Measurements from ENCODE around the gene C1QL2.

Gene C1QL2

GRCh38 chr2:119158563-119159347, at the start of gene C1QL2:
TSS of gene C1QL2 (minus strand) at chr2:119158751. CDS start at chr2:119158269, 482 bp downstream.
- DNase-seq (ENCODE audit: low spot score): no peak

GRCh38 chr2:119207447-119207846, 48.9 kb upstream of the C1QL2 start:
- DNase-seq (ENCODE audit: low spot score): no peak

GRCh38 chr2:119206201-119206600, 47.6 kb upstream of the C1QL2 start:
- no peak for DNase-seq (ENCODE audit: low spot score)

- DNase-seq (ENCODE audit: low spot score): no peak
These were observed 46.6 kb upstream of the C1QL2 start for GRCh38 chr2:119205001-119205706.

- no peak for DNase-seq (ENCODE audit: low spot score)
These were observed 46.0 kb upstream of the C1QL2 start for GRCh38 chr2:119204525-119204924.

- DNase-seq (ENCODE audit: low spot score): no peak
These were observed 44.2 kb upstream of the C1QL2 start for GRCh38 chr2:119202610-119203310.

GRCh38 chr2:119201815-119202214, 43.3 kb upstream of the C1QL2 start:
- no peak for DNase-seq (ENCODE audit: low spot score)

- DNase-seq (ENCODE audit: low spot score): no peak
These were observed 39.8 kb upstream of the C1QL2 start for GRCh38 chr2:119198240-119198840.

- no peak for DNase-seq (ENCODE audit: low spot score)
These were observed 39.1 kb upstream of the C1QL2 start for GRCh38 chr2:119197529-119198239.

- no peak for DNase-seq (ENCODE audit: low spot score)
These were observed 38.5 kb upstream of the C1QL2 start for GRCh38 chr2:119197126-119197405.

- DNase-seq (ENCODE audit: low spot score): peak; percentile 65
These were observed 38.0 kb upstream of the C1QL2 start for GRCh38 chr2:119196301-119197125.

GRCh38 chr2:119195887-119196286, 37.3 kb upstream of the C1QL2 start:
- DNase-seq (ENCODE audit: low spot score): no peak

- DNase-seq (ENCODE audit: low spot score): no peak
These were observed 36.5 kb upstream of the C1QL2 start for GRCh38 chr2:119195001-119195400.

GRCh38 chr2:119192893-119193292, 34.3 kb upstream of the C1QL2 start:
- no peak for DNase-seq (ENCODE audit: low spot score)

GRCh38 chr2:119190321-119191111, 32.0 kb upstream of the C1QL2 start:
- DNase-seq (ENCODE audit: low spot score): no peak

- DNase-seq (ENCODE audit: low spot score): no peak
These were observed 26.0 kb upstream of the C1QL2 start for GRCh38 chr2:119184512-119184911.

GRCh38 chr2:119181791-119182445, 23.4 kb upstream of the C1QL2 start:
- no peak for DNase-seq (ENCODE audit: low spot score)

- no peak for DNase-seq (ENCODE audit: low spot score)
These were observed 22.8 kb upstream of the C1QL2 start for GRCh38 chr2:119181391-119181790.

GRCh38 chr2:119180892-119181291, 22.3 kb upstream of the C1QL2 start:
- no peak for DNase-seq (ENCODE audit: low spot score)

- no peak for DNase-seq (ENCODE audit: low spot score)
These were observed 21.4 kb upstream of the C1QL2 start for GRCh38 chr2:119179991-119180390.
